ENCODE measurements around the gene DSTYK. TPM values are rescaled to one million over a fixed set of nuclear protein-coding genes. Genes with fewer than 3 reads are reported as not detected.

DSTYK gene
- polyA plus RNA-seq, 1 donor from 2014 or later = 12.1 TPM

GRCh38 chr1:205133287-205133686 lies 78.2 kb downstream of the DSTYK start:
- H3K9me2 ChIP-seq (ENCODE audit: insufficient read depth, low read length) = no peaks in the 10 kb centered on the region
- no peaks in the 10 kb centered on the region for H3K27me3 ChIP-seq (ENCODE audit: insufficient read depth, low read depth, low read length)
- no peaks in the 10 kb centered on the region for H4K20me1 ChIP-seq (ENCODE audit: insufficient read depth)
- no peaks in the 10 kb centered on the region for H3K36me3 ChIP-seq (ENCODE audit: insufficient read depth, low read length)
- no peak overlapping the region for H3K27ac ChIP-seq (ENCODE audit: low read length)
- no peak overlapping the region for H3K4me3 ChIP-seq (ENCODE audit: low read length)
- no peaks in the 10 kb centered on the region for H3K79me2 ChIP-seq (replicated peaks; ENCODE audit: insufficient read depth, low read length)
- H3K4me2 ChIP-seq (ENCODE audit: low read length) = no peak overlapping the region
- no peaks in the 10 kb centered on the region for H3F3A ChIP-seq (ENCODE audit: insufficient read depth, low read length, poor library complexity, severe bottlenecking)
- no peak overlapping the region for H2AFZ ChIP-seq (ENCODE audit: low read depth, low read length)
- H3K9me3 ChIP-seq (ENCODE audit: low read length) = no peaks in the 10 kb centered on the region
- TF ChIP-seq TAF1 (IDR thresholded peaks at IDR 0.05; ENCODE audit: low read depth) (no peak), CTCF (IDR thresholded peaks at IDR 0.05; ENCODE audit: poor library complexity, severe bottlenecking) (no peak), RAD21 (conservative IDR thresholded peaks at IDR 0.05) (no peak), SMC3 (conservative IDR thresholded peaks at IDR 0.05; ENCODE audit: poor library complexity) (no peak), POLR2AphosphoS5 (IDR thresholded peaks at IDR 0.05) (no peak), MXI1 (conservative IDR thresholded peaks at IDR 0.05; ENCODE audit: poor library complexity, severe bottlenecking) (no peak), EP300 (conservative IDR thresholded peaks at IDR 0.05; ENCODE audit: poor library complexity, severe bottlenecking) (no peak), EZH2 (IDR thresholded peaks at IDR 0.05; ENCODE audit: borderline replicate concordance, insufficient read depth, low read length, poor library complexity, severe bottlenecking) (no peak)
- H3K9ac ChIP-seq (ENCODE audit: low read length) = no peak overlapping the region

GRCh38 chr1:205129447-205130029 lies 82.0 kb downstream of the DSTYK start:
- H3K4me3 ChIP-seq (ENCODE audit: low read length) = no peak overlapping the region
- no peaks in the 10 kb centered on the region for H3K9me3 ChIP-seq (ENCODE audit: low read length)
- no peaks in the 10 kb centered on the region for H3K79me2 ChIP-seq (replicated peaks; ENCODE audit: insufficient read depth, low read length)
- no peak overlapping the region for H3K27ac ChIP-seq (ENCODE audit: low read length)
- no peak overlapping the region for H3K9ac ChIP-seq (ENCODE audit: low read length)
- TF ChIP-seq SMC3 (conservative IDR thresholded peaks at IDR 0.05; ENCODE audit: poor library complexity) = no peak
- TF ChIP-seq EZH2 (IDR thresholded peaks at IDR 0.05; ENCODE audit: borderline replicate concordance, insufficient read depth, low read length, poor library complexity, severe bottlenecking) = no peak
- no peak for TF ChIP-seq POLR2AphosphoS5 (IDR thresholded peaks at IDR 0.05)
- TF ChIP-seq REST (IDR thresholded peaks at IDR 0.05; ENCODE audit: borderline replicate concordance) = no peak
- TF ChIP-seq EP300 (conservative IDR thresholded peaks at IDR 0.05; ENCODE audit: poor library complexity, severe bottlenecking) = no peak
- no peak for TF ChIP-seq CTCF (IDR thresholded peaks at IDR 0.05; ENCODE audit: poor library complexity, severe bottlenecking)
- TF ChIP-seq RAD21 (conservative IDR thresholded peaks at IDR 0.05) = no peak
- TF ChIP-seq TAF1 (IDR thresholded peaks at IDR 0.05; ENCODE audit: low read depth) = no peak
- no peak for TF ChIP-seq MXI1 (conservative IDR thresholded peaks at IDR 0.05; ENCODE audit: poor library complexity, severe bottlenecking)
- no peaks in the 10 kb centered on the region for H3F3A ChIP-seq (ENCODE audit: insufficient read depth, low read length, poor library complexity, severe bottlenecking)
- H4K20me1 ChIP-seq (ENCODE audit: insufficient read depth) = no peaks in the 10 kb centered on the region
- H3K9me2 ChIP-seq (ENCODE audit: insufficient read depth, low read length) = no peaks in the 10 kb centered on the region
- no peak overlapping the region for H2AFZ ChIP-seq (ENCODE audit: low read depth, low read length)
- H3K36me3 ChIP-seq (ENCODE audit: insufficient read depth, low read length) = no peaks in the 10 kb centered on the region
- H3K27me3 ChIP-seq (ENCODE audit: insufficient read depth, low read depth, low read length) = no peaks in the 10 kb centered on the region
- H3K4me2 ChIP-seq (ENCODE audit: low read length) = no peak overlapping the region

Data from neural cell (in vitro differentiated cells).